WTC11 (cell line): ENCODE results near the gene CACNG7. TPM values are rescaled to one million over a fixed set of nuclear protein-coding genes. Genes with fewer than 3 reads are reported as not detected.

ENCODE experiments used
- ATAC-seq: fragments of 200-7000 bp; cut with Tn5 transposase; 2 replicates; pipeline ENCODE4 v1.10.0; 2021; ENCODE audit warnings: mild to moderate bottlenecking, moderate library complexity
- CTCF ChIA-PET: fragments of 300-600 bp; sonication (Branson Sonifier 250); formaldehyde crosslinking; loops from one replicate; lab custom pipeline; 2021; ENCODE audit warnings: antibody characterized with exemption; lab: Charles Lee
- POLR2A ChIA-PET: fragments of 350-600 bp; sonication (Branson Sonifier 250); formaldehyde crosslinking; loops from one replicate; lab custom pipeline; 2021; ENCODE audit warnings: antibody characterized with exemption; lab: Charles Lee
- DNase-seq: peaks from one replicate; pipeline ENCODE4 v3.0.0; 2021; ENCODE audit warnings: low spot score
- H3K27ac Mint-ChIP-seq: 2 replicates; pipeline ENCODE4 v1.8.0; 2021; ENCODE audit warnings: mixed read lengths
- H3K27me3 Mint-ChIP-seq: 2 replicates; pipeline ENCODE4 v1.8.0; 2021; ENCODE audit warnings: low read depth, mild to moderate bottlenecking, moderate library complexity, mixed read lengths
- H3K36me3 Mint-ChIP-seq: 2 replicates; pipeline ENCODE4 v1.8.0; 2021; ENCODE audit warnings: mixed read lengths
- H3K4me1 Mint-ChIP-seq: 2 replicates; pipeline ENCODE4 v1.8.0; 2022; ENCODE audit warnings: mixed read lengths
- H3K4me3 Mint-ChIP-seq: 2 replicates; pipeline ENCODE4 v1.8.0; 2021; ENCODE audit warnings: mild to moderate bottlenecking, moderate library complexity, mixed read lengths
- H3K9me3 Mint-ChIP-seq: 2 replicates; pipeline ENCODE4 v1.8.0; 2021; ENCODE audit warnings: mixed read lengths
- ATF3 ChIP-seq: sonication (generic); formaldehyde crosslinking; conservative IDR thresholded peaks from 2 replicates; pipeline ENCODE4 v1.8.1; 2022; ENCODE audit warnings: mild to moderate bottlenecking, missing genetic modification reagents
- CDX4 ChIP-seq: fragments of 250-450 bp; sonication (Bioruptor Pico); IDR thresholded peaks from 2 replicates; pipeline ENCODE4 v1.9.0; 2021; ENCODE audit warnings: moderate library complexity, mild to moderate bottlenecking, inconsistent platforms, borderline replicate concordance
- CTCF ChIP-seq: fragments of 200-600 bp; IDR thresholded peaks from 2 replicates; pipeline ENCODE4 v1.8.0; 2022; ENCODE audit warnings: antibody characterized with exemption
- HMGXB4 ChIP-seq: sonication (generic); formaldehyde crosslinking; IDR thresholded peaks from 2 replicates; pipeline ENCODE4 v1.8.1; 2023; ENCODE audit warnings: mild to moderate bottlenecking, moderate library complexity, missing genetic modification reagents
- KAT7 ChIP-seq: sonication (generic); formaldehyde crosslinking; IDR thresholded peaks from 2 replicates; pipeline ENCODE4 v1.8.1; 2023; ENCODE audit warnings: missing genetic modification reagents, mild to moderate bottlenecking, borderline replicate concordance
- MAX ChIP-seq: sonication (generic); formaldehyde crosslinking; IDR thresholded peaks from 2 replicates; pipeline ENCODE4 v1.8.0; 2022; ENCODE audit warnings: mild to moderate bottlenecking, missing genetic modification reagents
- NFE2L1 ChIP-seq: sonication (generic); formaldehyde crosslinking; IDR thresholded peaks from 2 replicates; pipeline ENCODE4 v1.8.1; 2023; ENCODE audit warnings: missing genetic modification reagents
- PRRX2 ChIP-seq: fragments of 250-450 bp; sonication (Bioruptor Pico); IDR thresholded peaks from 2 replicates; pipeline ENCODE4 v1.8.0; 2021; ENCODE audit warnings: mild to moderate bottlenecking
- RORB ChIP-seq: fragments of 250-450 bp; sonication (Bioruptor Pico); IDR thresholded peaks from 2 replicates; pipeline ENCODE4 v1.9.0; 2021; ENCODE audit warnings: mild to moderate bottlenecking
- ZMAT4 ChIP-seq: fragments of 250-450 bp; sonication (Bioruptor Pico); IDR thresholded peaks from 2 replicates; pipeline ENCODE4 v1.9.0; 2021; ENCODE audit warnings: mild to moderate bottlenecking
- total RNA-seq: library from RNA; stranded (reverse); gene quantifications from 3 replicates; pipeline ENCODE4 v1.2.3, GENCODE V29; 2021
- TF ChIP-seq, protein P1 (sequence below): sonication (generic); formaldehyde crosslinking; IDR thresholded peaks from 2 replicates; pipeline ENCODE4 v1.8.1; 2023; ENCODE audit warnings: mild to moderate bottlenecking, missing genetic modification reagents
- TF ChIP-seq, protein P2 (sequence below): sonication (generic); formaldehyde crosslinking; IDR thresholded peaks from 2 replicates; pipeline ENCODE4 v1.8.1; 2023; ENCODE audit warnings: mild to moderate bottlenecking, missing genetic modification reagents
- TF ChIP-seq, protein P3 (sequence below): sonication (generic); formaldehyde crosslinking; IDR thresholded peaks from 2 replicates; pipeline ENCODE4 v1.8.1; 2022; ENCODE audit warnings: mild to moderate bottlenecking, moderate library complexity, missing genetic modification reagents
- TF ChIP-seq, protein P4 (sequence below): sonication (generic); formaldehyde crosslinking; IDR thresholded peaks from 2 replicates; pipeline ENCODE4 v1.8.0; 2022; ENCODE audit warnings: mild to moderate bottlenecking, missing genetic modification reagents

CACNG7 gene
- total RNA-seq, 1 experiment from 2014 or later = 33.3 TPM

DNA sequence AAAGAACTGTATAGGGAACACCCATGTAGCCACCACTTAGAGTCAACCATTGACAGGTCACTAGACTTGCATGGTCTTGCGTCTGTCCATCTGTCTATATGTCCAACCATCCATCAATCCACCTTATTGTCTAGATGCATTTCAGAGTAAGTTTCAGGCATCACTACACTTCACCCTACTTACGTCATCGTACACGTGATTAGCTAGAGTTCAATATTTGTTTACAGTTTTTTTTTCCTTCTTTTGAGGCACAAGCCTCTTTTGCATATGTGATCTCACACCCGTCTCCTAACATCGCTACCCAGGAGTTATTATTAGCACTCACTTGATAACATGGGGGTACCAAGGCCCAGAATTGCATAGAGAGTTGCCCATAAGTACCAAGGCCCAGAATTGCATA is 6.9 kb downstream of the CACNG7 start:
- DNase-seq = no peak
- H3K4me1 Mint-ChIP-seq = peaks cover 8% of the 10 kb centered on the region
- CTCF ChIA-PET = interaction anchor here (0.7 kb wide), 1 partner anchor 101 kb away, joined by 3 read pairs; no protein-coding TSS in a partner anchor

More for the DNA sequence above, 6.9 kb downstream of the CACNG7 start:
- no peak for TF ChIP-seq MAX (CRISPR knock-in tag)
- TF ChIP-seq, protein P1, sequence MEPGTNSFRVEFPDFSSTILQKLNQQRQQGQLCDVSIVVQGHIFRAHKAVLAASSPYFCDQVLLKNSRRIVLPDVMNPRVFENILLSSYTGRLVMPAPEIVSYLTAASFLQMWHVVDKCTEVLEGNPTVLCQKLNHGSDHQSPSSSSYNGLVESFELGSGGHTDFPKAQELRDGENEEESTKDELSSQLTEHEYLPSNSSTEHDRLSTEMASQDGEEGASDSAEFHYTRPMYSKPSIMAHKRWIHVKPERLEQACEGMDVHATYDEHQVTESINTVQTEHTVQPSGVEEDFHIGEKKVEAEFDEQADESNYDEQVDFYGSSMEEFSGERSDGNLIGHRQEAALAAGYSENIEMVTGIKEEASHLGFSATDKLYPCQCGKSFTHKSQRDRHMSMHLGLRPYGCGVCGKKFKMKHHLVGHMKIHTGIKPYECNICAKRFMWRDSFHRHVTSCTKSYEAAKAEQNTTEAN (CRISPR knock-in tag) = no peak
- no peak for TF ChIP-seq ATF3 (CRISPR knock-in tag)
- TF ChIP-seq NFE2L1 (CRISPR knock-in tag) = no peak
- TF ChIP-seq HMGXB4 (CRISPR knock-in tag) = no peak
- TF ChIP-seq, protein P2, sequence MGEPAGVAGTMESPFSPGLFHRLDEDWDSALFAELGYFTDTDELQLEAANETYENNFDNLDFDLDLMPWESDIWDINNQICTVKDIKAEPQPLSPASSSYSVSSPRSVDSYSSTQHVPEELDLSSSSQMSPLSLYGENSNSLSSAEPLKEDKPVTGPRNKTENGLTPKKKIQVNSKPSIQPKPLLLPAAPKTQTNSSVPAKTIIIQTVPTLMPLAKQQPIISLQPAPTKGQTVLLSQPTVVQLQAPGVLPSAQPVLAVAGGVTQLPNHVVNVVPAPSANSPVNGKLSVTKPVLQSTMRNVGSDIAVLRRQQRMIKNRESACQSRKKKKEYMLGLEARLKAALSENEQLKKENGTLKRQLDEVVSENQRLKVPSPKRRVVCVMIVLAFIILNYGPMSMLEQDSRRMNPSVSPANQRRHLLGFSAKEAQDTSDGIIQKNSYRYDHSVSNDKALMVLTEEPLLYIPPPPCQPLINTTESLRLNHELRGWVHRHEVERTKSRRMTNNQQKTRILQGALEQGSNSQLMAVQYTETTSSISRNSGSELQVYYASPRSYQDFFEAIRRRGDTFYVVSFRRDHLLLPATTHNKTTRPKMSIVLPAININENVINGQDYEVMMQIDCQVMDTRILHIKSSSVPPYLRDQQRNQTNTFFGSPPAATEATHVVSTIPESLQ = no peak
- TF ChIP-seq, protein P3, sequence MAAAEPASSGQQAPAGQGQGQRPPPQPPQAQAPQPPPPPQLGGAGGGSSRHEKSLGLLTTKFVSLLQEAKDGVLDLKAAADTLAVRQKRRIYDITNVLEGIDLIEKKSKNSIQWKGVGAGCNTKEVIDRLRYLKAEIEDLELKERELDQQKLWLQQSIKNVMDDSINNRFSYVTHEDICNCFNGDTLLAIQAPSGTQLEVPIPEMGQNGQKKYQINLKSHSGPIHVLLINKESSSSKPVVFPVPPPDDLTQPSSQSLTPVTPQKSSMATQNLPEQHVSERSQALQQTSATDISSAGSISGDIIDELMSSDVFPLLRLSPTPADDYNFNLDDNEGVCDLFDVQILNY (CRISPR knock-in tag) = no peak
- no peak for TF ChIP-seq ZMAT4 (CRISPR knock-in tag)
- no peak for TF ChIP-seq KAT7 (CRISPR knock-in tag)
- TF ChIP-seq, protein P4, sequence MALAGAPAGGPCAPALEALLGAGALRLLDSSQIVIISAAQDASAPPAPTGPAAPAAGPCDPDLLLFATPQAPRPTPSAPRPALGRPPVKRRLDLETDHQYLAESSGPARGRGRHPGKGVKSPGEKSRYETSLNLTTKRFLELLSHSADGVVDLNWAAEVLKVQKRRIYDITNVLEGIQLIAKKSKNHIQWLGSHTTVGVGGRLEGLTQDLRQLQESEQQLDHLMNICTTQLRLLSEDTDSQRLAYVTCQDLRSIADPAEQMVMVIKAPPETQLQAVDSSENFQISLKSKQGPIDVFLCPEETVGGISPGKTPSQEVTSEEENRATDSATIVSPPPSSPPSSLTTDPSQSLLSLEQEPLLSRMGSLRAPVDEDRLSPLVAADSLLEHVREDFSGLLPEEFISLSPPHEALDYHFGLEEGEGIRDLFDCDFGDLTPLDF = no peak
- no peak for TF ChIP-seq PRRX2 (CRISPR knock-in tag)
- no peak for TF ChIP-seq RORB
- no peak for TF ChIP-seq CTCF
- TF ChIP-seq CDX4 = no peak
- POLR2A ChIA-PET = no interaction called here
- no peak for ATAC-seq
- Mint-ChIP-seq H3K27ac (no peak overlapping the region), H3K4me3 (no peak overlapping the region), H3K36me3 (peaks cover 42% of the 10 kb centered on the region), H3K9me3 (no peaks in the 10 kb centered on the region), H3K27me3 (peaks cover 14% of the 10 kb centered on the region)
